Mesendoderm (in vitro differentiated cells): ENCODE data around the gene SLC35D3.
A peak's percentile ranks its signal among the peaks of the same experiment; 100 is the strongest.

Source experiments
- DNase-seq: peaks from one replicate; pipeline ENCODE4 v3.0.0; 2013
- H2AK5ac ChIP-seq: 2 replicates; pipeline ENCODE4 v1.6.1; 2013; ENCODE audit warnings: low read length, inconsistent platforms
- H2BK120ac ChIP-seq: 2 replicates; pipeline ENCODE4 v1.6.1; 2013; ENCODE audit warnings: low read depth, mild to moderate bottlenecking, low read length, moderate library complexity, mixed read lengths
- H2BK15ac ChIP-seq: replicated peaks from 2 replicates; pipeline ENCODE4 v1.6.1; 2013; ENCODE audit warnings: low read depth, mild to moderate bottlenecking, moderate library complexity
- H2BK5ac ChIP-seq: 2 replicates; pipeline ENCODE4 v1.6.1; 2013; ENCODE audit warnings: low read length, inconsistent platforms
- H3K18ac ChIP-seq: 2 replicates; pipeline ENCODE4 v1.6.1; 2013; ENCODE audit warnings: mild to moderate bottlenecking, low read length, mixed read lengths
- H3K23ac ChIP-seq: one replicate; pipeline ENCODE4 v1.6.1; 2013; ENCODE audit warnings: low read length
- H3K27ac ChIP-seq: 2 replicates; pipeline ENCODE4 v1.5.1; 2013; ENCODE audit warnings: low read depth, mild to moderate bottlenecking, inconsistent platforms, low read length, moderate library complexity
- H3K27me3 ChIP-seq: 2 replicates; pipeline ENCODE4 v1.6.1; 2013; ENCODE audit warnings: low read length, control low read depth, mild to moderate bottlenecking, inconsistent platforms; ENCODE audit not compliant: insufficient read depth, poor library complexity
- H3K36me3 ChIP-seq: 2 replicates; pipeline ENCODE4 v1.6.1; 2013; ENCODE audit warnings: low read length, inconsistent platforms; ENCODE audit not compliant: control insufficient read depth, insufficient read depth
- H3K4ac ChIP-seq: one replicate; pipeline ENCODE4 v1.6.1; 2013; ENCODE audit warnings: low read depth, mild to moderate bottlenecking, low read length, moderate library complexity
- H3K4me1 ChIP-seq: 2 replicates; pipeline ENCODE4 v1.6.1; 2013; ENCODE audit warnings: low read depth, low read length, inconsistent platforms; ENCODE audit not compliant: control insufficient read depth
- H3K4me2 ChIP-seq: 2 replicates; pipeline ENCODE4 v1.6.1; 2013; ENCODE audit warnings: low read length
- H3K4me3 ChIP-seq: 2 replicates; pipeline ENCODE4 v1.5.1; 2013; ENCODE audit warnings: mild to moderate bottlenecking, low read length
- H3K56ac ChIP-seq: one replicate; pipeline ENCODE4 v1.6.1; 2013; ENCODE audit warnings: low read length
- H3K79me1 ChIP-seq: 2 replicates; pipeline ENCODE4 v1.6.1; 2013; ENCODE audit warnings: low read length, inconsistent platforms
- H3K79me2 ChIP-seq: 2 replicates; pipeline ENCODE4 v1.6.1; 2013; ENCODE audit warnings: mild to moderate bottlenecking, low read length; ENCODE audit not compliant: control insufficient read depth, insufficient read depth
- H3K9ac ChIP-seq: 2 replicates; pipeline ENCODE4 v1.6.1; 2013; ENCODE audit warnings: low read length, inconsistent platforms
- H4K5ac ChIP-seq: one replicate; pipeline ENCODE4 v1.6.1; 2013; ENCODE audit warnings: low read length
- H4K8ac ChIP-seq: one replicate; pipeline ENCODE4 v1.6.1; 2013; ENCODE audit warnings: low read depth, mild to moderate bottlenecking, control low read depth, low read length, moderate library complexity
- WGBS: extraction: QIAGEN DNeasy Blood & Tissue Kit; methylation state at CpG from one replicate; pipeline ENCODE4 v1.1.7; 2013; ENCODE audit warnings: low lambda C conversion rate, missing lambda C conversion rate; ENCODE audit not compliant: insufficient coverage; ENCODE audit errors: extremely low coverage; 5-methylcytosine and 5-hydroxymethylcytosine counted together

The SLC35D3 gene

DNA sequence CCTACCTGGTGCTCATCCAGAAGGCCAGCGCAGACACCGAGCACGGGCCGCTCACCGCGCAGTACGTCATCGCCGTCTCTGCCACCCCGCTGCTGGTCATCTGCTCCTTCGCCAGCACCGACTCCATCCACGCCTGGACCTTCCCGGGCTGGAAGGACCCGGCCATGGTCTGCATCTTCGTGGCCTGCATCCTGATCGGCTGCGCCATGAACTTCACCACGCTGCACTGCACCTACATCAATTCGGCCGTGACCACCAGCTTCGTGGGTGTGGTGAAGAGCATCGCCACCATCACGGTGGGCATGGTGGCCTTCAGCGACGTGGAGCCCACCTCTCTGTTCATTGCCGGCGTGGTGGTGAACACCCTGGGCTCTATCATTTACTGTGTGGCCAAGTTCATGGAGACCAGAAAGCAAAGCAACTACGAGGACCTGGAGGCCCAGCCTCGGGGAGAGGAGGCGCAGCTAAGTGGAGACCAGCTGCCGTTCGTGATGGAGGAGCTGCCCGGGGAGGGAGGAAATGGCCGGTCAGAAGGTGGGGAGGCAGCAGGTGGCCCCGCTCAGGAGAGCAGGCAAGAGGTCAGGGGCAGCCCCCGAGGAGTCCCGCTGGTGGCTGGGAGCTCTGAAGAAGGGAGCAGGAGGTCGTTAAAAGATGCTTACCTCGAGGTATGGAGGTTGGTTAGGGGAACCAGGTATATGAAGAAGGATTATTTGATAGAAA is 2.0 kb downstream of the SLC35D3 start:
- Histone ChIP-seq H2BK15ac (no peak overlapping the region), H3K9ac (no peak overlapping the region), H3K79me1 (no peaks in the 10 kb centered on the region), H3K4me1 (no peaks in the 10 kb centered on the region), H3K56ac (no peak overlapping the region), H3K4me3 (no peak overlapping the region), H3K4ac (no peak overlapping the region), H3K23ac (no peak overlapping the region), H3K36me3 (no peaks in the 10 kb centered on the region), H3K18ac (no peak overlapping the region), H4K5ac (no peak overlapping the region), H2BK120ac (no peak overlapping the region), H4K8ac (no peak overlapping the region), H3K79me2 (no peaks in the 10 kb centered on the region), H3K27me3 (peaks cover 12% of the 10 kb centered on the region), H2BK5ac (no peak overlapping the region), H2AK5ac (no peak overlapping the region), H3K27ac (no peak overlapping the region), H3K4me2 (no peak overlapping the region)
- DNase-seq, result no peak
- WGBS, result no CpG with 5 or more reads among the region's 40 CpGs

DNA sequence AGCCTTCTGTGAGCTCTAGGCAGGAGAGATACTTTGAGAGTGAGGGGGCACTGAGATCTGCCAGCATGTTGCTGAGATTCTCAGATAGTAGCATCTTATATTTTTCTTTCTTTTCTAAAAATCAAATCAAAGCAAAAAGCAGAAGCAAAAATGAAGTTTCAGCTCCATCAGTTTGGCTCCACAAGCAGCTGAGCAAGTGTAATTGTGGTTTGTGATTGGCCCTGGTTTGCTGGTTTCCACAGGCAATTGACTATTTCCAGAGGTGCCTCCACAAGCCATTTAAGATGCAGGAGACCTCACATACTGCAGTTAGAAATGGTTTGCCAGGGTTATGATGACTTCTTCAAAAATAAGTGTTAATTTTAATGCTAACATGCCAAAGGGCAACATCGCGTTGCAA is 4.3 kb downstream of the SLC35D3 start:
- Histone ChIP-seq H3K56ac (no peak overlapping the region), H3K4me3 (no peak overlapping the region), H3K27ac (no peak overlapping the region), H4K8ac (no peak overlapping the region), H3K79me1 (no peaks in the 10 kb centered on the region), H3K23ac (no peak overlapping the region), H3K79me2 (no peaks in the 10 kb centered on the region), H3K9ac (no peak overlapping the region), H3K27me3 (peaks cover 3% of the 10 kb centered on the region), H2BK5ac (no peak overlapping the region), H2BK120ac (no peak overlapping the region), H3K4me2 (no peak overlapping the region), H4K5ac (no peak overlapping the region), H2AK5ac (no peak overlapping the region), H3K36me3 (no peaks in the 10 kb centered on the region), H3K4me1 (no peaks in the 10 kb centered on the region), H3K4ac (no peak overlapping the region), H3K18ac (no peak overlapping the region), H2BK15ac (no peak overlapping the region)
- no CpG with 5 or more reads among the region's 2 CpGs for WGBS
- no peak for DNase-seq

DNA sequence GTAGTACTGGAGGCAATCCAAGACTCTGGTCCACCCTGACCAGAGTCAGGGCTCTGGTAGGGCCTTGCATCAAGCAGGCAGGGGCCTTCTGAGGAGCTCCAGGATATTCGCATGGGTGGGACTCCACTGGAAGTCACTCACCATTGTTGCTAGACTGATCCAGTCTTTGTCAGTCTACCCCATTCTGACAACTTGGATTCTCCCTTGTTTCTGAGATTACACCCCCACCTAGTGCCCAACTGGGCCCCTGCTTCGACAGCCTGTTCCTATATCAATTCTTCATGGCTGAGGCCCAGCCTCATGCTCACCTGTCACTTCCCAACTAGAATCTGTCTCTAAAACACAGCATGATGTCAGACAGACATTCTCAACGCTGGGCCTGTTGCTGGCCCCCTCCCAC is 5.2 kb downstream of the SLC35D3 start:
- DNase-seq, result peak; percentile 72
- Histone ChIP-seq H3K56ac (no peak overlapping the region), H3K18ac (no peak overlapping the region), H3K23ac (no peak overlapping the region), H2AK5ac (no peak overlapping the region), H3K4me1 (no peaks in the 10 kb centered on the region), H3K9ac (no peak overlapping the region), H3K79me1 (no peaks in the 10 kb centered on the region), H3K36me3 (no peaks in the 10 kb centered on the region), H2BK5ac (no peak overlapping the region), H4K8ac (no peak overlapping the region), H3K4ac (no peak overlapping the region), H3K4me2 (no peak overlapping the region), H3K79me2 (no peaks in the 10 kb centered on the region), H3K27ac (no peak overlapping the region), H3K4me3 (no peak overlapping the region), H2BK15ac (no peak overlapping the region), H4K5ac (no peak overlapping the region), H3K27me3 (no peaks in the 10 kb centered on the region), H2BK120ac (no peak overlapping the region)
- WGBS, result no CpG with 5 or more reads among the region's 3 CpGs

DNA sequence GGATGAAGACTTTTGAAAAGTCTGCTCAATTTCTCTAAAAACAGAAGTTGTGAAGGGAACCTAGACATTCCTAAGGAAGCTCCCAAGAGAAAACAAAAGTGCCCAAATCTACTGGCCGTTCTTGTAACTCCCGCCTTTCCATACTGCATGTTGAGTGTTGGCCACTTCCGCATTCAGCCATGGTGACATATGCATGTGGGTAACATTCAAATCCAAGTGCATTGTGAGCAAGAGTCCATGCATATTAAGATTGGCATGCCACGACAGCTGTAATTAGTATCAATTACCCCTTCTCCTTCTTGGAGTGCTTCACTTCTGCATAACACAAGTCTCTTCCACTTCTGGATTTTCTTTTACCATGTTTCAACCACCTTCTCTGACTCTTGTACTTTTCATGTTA is 8.4 kb downstream of the SLC35D3 start:
- Histone ChIP-seq H3K36me3 (no peaks in the 10 kb centered on the region), H2BK15ac (no peak overlapping the region), H3K4me3 (no peak overlapping the region), H2BK5ac (no peak overlapping the region), H2BK120ac (no peak overlapping the region), H4K5ac (no peak overlapping the region), H3K18ac (no peak overlapping the region), H4K8ac (no peak overlapping the region), H3K4ac (no peak overlapping the region), H3K79me1 (no peaks in the 10 kb centered on the region), H3K4me2 (no peak overlapping the region), H3K27me3 (no peaks in the 10 kb centered on the region), H3K9ac (no peak overlapping the region), H3K27ac (no peak overlapping the region), H3K56ac (no peak overlapping the region), H3K23ac (no peak overlapping the region), H3K79me2 (no peaks in the 10 kb centered on the region), H3K4me1 (no peaks in the 10 kb centered on the region), H2AK5ac (no peak overlapping the region)
- DNase-seq, result no peak
- WGBS, result no CpG with 5 or more reads among the region's 4 CpGs

DNA sequence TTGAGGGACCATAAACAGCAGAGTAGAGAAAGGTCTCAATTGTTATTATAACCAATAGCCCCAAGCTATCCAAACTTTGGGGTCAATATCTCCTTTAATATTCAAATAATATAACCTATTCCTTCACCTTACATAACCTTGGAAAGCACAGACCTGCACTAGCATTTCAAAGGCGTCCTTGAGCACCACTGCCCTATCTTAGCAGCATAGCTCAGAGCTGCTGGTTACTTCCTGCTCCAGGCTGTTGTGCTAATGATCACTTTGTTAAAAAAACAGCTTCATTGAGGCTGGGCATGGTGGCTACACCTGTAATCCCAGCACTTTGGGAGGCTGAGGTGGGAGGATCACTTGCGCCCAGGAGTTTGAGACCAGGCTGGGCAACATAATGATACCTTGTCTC is 10.5 kb downstream of the SLC35D3 start:
- no CpG with 5 or more reads among the region's 2 CpGs for WGBS
- H4K5ac ChIP-seq, result no peak overlapping the region
- H3K23ac ChIP-seq, result no peak overlapping the region
- no peaks in the 10 kb centered on the region for H3K36me3 ChIP-seq
- H3K56ac ChIP-seq, result no peak overlapping the region
- H4K8ac ChIP-seq, result no peak overlapping the region
- no peaks in the 10 kb centered on the region for H3K79me2 ChIP-seq
- no peak overlapping the region for H3K27ac ChIP-seq
- H3K4me1 ChIP-seq, result no peaks in the 10 kb centered on the region
- H3K4me3 ChIP-seq, result no peak overlapping the region
- no peak overlapping the region for H3K9ac ChIP-seq
- no peaks in the 10 kb centered on the region for H3K27me3 ChIP-seq
- no peak overlapping the region for H2BK120ac ChIP-seq
- no peaks in the 10 kb centered on the region for H3K79me1 ChIP-seq
- H2BK15ac ChIP-seq, result no peak overlapping the region
- H2BK5ac ChIP-seq, result no peak overlapping the region
- H3K4me2 ChIP-seq, result no peak overlapping the region
- no peak overlapping the region for H2AK5ac ChIP-seq
- no peak for DNase-seq
- H3K4ac ChIP-seq, result no peak overlapping the region
- H3K18ac ChIP-seq, result no peak overlapping the region

DNA sequence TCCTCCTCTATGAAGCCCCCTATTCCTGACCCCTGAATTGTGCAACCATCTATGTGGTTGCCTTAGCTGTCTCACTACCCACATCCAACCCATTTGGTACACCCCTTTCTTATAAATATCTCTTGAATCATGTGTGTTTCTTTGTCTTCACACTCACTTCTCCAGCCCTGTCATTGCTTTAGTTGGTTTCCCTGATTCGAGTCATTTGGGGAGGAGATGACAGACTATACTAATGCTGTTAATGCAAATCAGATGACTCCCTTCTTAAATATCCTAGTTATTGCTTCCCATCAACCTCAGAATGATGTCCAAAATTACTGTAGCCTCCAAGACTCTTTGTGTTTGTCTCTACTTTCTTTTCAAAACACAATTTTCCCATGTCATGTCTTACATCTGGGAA is 23.0 kb downstream of the SLC35D3 start:
- no peak for DNase-seq
- no CpG with 5 or more reads among the region's 1 CpG for WGBS
- Histone ChIP-seq H3K27ac (no peak overlapping the region), H3K23ac (no peak overlapping the region), H4K8ac (no peak overlapping the region), H3K36me3 (no peaks in the 10 kb centered on the region), H3K27me3 (no peaks in the 10 kb centered on the region), H2BK120ac (no peak overlapping the region), H2AK5ac (no peak overlapping the region), H3K4me1 (no peaks in the 10 kb centered on the region), H3K18ac (no peak overlapping the region), H3K4me3 (no peak overlapping the region), H2BK15ac (no peak overlapping the region), H2BK5ac (no peak overlapping the region), H4K5ac (no peak overlapping the region), H3K56ac (no peak overlapping the region), H3K79me1 (no peaks in the 10 kb centered on the region), H3K79me2 (no peaks in the 10 kb centered on the region), H3K4ac (no peak overlapping the region), H3K4me2 (no peak overlapping the region), H3K9ac (no peak overlapping the region)
